Subcutaneous abdominal adipose tissue (tissue), 5 donors: ENCODE measurements around the gene HEG1.

ENCODE experiments used
- H3K27ac ChIP-seq: one replicate; pipeline ENCODE4 v1.7.0; 2013; ENCODE audit warnings: low read depth, mild to moderate bottlenecking, inconsistent platforms, low read length, moderate library complexity
- H3K27me3 ChIP-seq, 5 donors: one replicate each; pipeline ENCODE4 v1.7.0; 2013; ENCODE audit warnings: low read length in 5 of 5, inconsistent platforms in 1 of 5; ENCODE audit not compliant: control insufficient read depth in 5 of 5, insufficient read depth in 4 of 5
- H3K36me3 ChIP-seq, 5 donors: one replicate each; pipeline ENCODE4 v1.7.0; 2013; ENCODE audit warnings: low read length in 5 of 5; ENCODE audit not compliant: control insufficient read depth in 5 of 5, insufficient read depth in 5 of 5
- H3K4me1 ChIP-seq, 5 donors: one replicate each; pipeline ENCODE4 v1.7.0; 2013; ENCODE audit warnings: low read length in 5 of 5, mild to moderate bottlenecking in 3 of 5, moderate library complexity in 1 of 5; ENCODE audit not compliant: control insufficient read depth in 5 of 5, insufficient read depth in 5 of 5
- H3K4me3 ChIP-seq, 5 donors: one replicate each; pipeline ENCODE4 v1.7.0; 2013; ENCODE audit warnings: low read length in 5 of 5, low read depth in 1 of 5
- H3K9ac ChIP-seq, 5 donors: one replicate each; pipeline ENCODE4 v1.7.0; 2013; ENCODE audit warnings: low read length in 5 of 5, mild to moderate bottlenecking in 4 of 5, moderate library complexity in 3 of 5
- H3K9me3 ChIP-seq, 5 donors: one replicate each; pipeline ENCODE4 v1.7.0; 2013; ENCODE audit warnings: low read length in 5 of 5; ENCODE audit not compliant: control insufficient read depth in 5 of 5
- donor health status: healthy.
- donor health status: healthy.
- donor health status: healthy.
- donor health status: healthy.
- donor health status: healthy.

HEG1 gene

DNA sequence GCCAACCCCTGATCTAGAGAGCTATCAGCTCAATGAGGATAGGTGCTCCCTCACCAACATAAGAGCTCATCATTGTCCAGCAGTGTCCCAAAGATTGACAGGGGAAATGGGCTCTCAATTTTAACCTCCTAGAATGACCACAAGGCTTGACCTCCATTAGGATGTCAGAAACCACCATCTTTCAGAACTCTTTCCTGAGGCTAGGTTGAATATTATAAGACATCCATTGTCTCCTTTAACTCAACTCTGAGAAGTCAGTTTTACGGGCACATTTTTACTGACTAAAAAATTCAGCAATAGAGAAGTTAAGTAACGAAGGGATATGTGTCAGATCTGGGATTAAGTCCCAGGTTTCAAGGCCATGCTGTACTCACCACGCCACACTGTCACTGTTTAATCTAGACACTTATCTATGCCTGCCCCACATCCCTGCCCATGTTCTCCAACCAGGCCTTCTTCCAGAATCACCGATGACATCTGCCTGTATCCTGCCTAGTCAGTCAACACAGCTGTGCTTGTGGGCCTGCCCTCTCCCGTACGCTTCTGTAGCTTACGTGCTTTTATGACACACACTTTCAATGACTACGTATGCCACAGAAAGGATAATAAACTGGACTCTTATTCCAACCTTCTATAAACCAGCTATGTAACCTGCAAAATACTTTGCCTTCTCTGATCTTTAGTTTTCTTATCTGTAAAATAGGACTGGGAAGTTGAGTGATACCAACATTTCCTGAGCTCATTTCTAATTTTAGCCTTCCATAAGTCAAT is 104.1 kb downstream of the HEG1 start:
- Histone ChIP-seq H3K36me3 (no peaks in the 10 kb centered on the region), H3K27ac (no peak overlapping the region), H3K4me1 (no peaks in the 10 kb centered on the region)

DNA sequence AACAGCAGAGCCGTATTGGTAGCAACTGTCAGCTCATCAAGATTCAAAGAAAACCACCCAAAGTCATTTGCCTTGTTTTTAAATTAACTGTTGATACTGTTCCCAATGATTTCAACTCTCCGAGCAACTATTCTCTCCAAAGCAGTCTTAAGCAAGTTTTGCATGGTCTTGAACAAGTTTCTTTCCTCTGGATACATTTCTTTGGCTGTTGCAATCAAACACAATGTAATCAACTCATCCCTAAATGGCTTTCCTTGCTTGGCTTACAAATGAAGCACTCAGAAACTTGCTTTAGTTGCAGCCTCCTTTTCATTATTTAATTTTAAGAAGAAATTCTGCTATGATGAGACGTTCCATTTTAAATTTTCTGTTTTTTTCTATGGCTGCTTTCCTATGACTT is 105.8 kb downstream of the HEG1 start:
- Histone ChIP-seq H3K9me3 (no peaks in the 10 kb centered on the region), H3K36me3 (no peaks in the 10 kb centered on the region), H3K4me3 (no peak overlapping the region), H3K4me1 (no peaks in the 10 kb centered on the region), H3K27me3 (no peaks in the 10 kb centered on the region), H3K27ac (no peak overlapping the region), H3K9ac (no peak overlapping the region)

More for the DNA sequence above, 104.1 kb downstream of the HEG1 start:
- no peak overlapping the region for H3K4me3 ChIP-seq
- no peak overlapping the region for H3K9ac ChIP-seq
- H3K9me3 ChIP-seq: no peaks in the 10 kb centered on the region
- H3K27me3 ChIP-seq: no peaks in the 10 kb centered on the region

GRCh38 chr3:124942613-124943012 is 113.2 kb downstream of the HEG1 start:
- Histone ChIP-seq H3K9me3 (no peaks in the 10 kb centered on the region), H3K4me3 (no peak overlapping the region), H3K9ac (no peak overlapping the region), H3K27me3 (peaks cover 0 to 3% (median 0%) of the 10 kb centered on the region in 5 donors), H3K36me3 (no peaks in the 10 kb centered on the region), H3K27ac (no peak overlapping the region), H3K4me1 (no peaks in the 10 kb centered on the region)

GRCh38 chr3:124941771-124942170 is 114.0 kb downstream of the HEG1 start:
- no peaks in the 10 kb centered on the region for H3K4me1 ChIP-seq
- H3K36me3 ChIP-seq: no peaks in the 10 kb centered on the region
- H3K27me3 ChIP-seq: peaks cover 0 to 3% (median 0%) of the 10 kb centered on the region in 5 donors
- H3K27ac ChIP-seq: no peak overlapping the region
- H3K9me3 ChIP-seq: no peaks in the 10 kb centered on the region
- no peak overlapping the region for H3K9ac ChIP-seq
- no peak overlapping the region for H3K4me3 ChIP-seq

DNA sequence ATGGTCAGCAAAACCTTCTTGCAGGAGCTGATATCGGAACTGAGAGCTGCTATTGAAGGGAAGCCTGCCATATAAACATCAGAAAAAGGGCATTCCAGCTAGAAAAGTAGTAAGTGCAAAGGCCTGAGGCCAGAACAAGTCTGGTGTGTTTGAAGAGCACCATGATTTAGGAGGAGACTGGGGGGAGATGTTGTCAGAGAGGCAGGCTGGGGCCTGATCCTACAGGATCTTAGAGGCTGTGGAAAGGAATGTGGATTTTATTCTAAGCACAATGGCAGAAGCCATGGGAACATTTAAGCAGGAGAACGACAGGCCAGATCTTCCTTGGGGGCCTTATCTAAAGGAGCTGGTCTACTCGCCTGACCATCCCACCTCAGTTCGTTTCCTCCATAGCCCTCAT is 116.1 kb downstream of the HEG1 start:
- no peak overlapping the region for H3K4me3 ChIP-seq
- no peaks in the 10 kb centered on the region for H3K36me3 ChIP-seq
- H3K9ac ChIP-seq: no peak overlapping the region
- H3K4me1 ChIP-seq: no peaks in the 10 kb centered on the region
- peaks cover 0 to 3% (median 0%) of the 10 kb centered on the region in 5 donors for H3K27me3 ChIP-seq
- no peaks in the 10 kb centered on the region for H3K9me3 ChIP-seq
- no peak overlapping the region for H3K27ac ChIP-seq

DNA sequence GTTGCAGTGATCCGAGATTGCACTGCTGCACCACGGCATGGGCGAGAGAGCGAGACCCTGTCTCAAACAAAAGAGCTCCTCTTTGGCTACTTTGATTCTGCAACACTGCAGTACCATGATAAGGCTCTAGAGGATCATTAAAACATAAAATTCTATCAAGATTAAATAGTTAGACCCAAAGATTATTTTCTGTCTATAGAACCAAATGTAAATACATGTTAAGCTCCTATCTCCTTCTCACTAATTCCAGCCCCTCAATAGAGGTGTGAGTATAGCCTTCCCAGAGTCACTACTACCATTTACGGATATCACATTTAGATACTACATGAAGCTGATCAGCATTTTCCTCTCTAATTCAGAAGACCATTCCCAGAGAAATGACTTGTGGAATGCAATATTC is 116.9 kb downstream of the HEG1 start:
- no peaks in the 10 kb centered on the region for H3K9me3 ChIP-seq
- H3K4me1 ChIP-seq: no peaks in the 10 kb centered on the region
- no peak overlapping the region for H3K27ac ChIP-seq
- no peaks in the 10 kb centered on the region for H3K36me3 ChIP-seq
- no peak overlapping the region for H3K4me3 ChIP-seq
- no peak overlapping the region for H3K9ac ChIP-seq
- H3K27me3 ChIP-seq: peaks cover 0 to 3% (median 0%) of the 10 kb centered on the region in 5 donors

- H3K27me3 ChIP-seq: peaks cover 0 to 3% (median 0%) of the 10 kb centered on the region in 5 donors
- no peaks in the 10 kb centered on the region for H3K4me1 ChIP-seq
- H3K4me3 ChIP-seq: no peak overlapping the region
- H3K36me3 ChIP-seq: no peaks in the 10 kb centered on the region
- no peak overlapping the region for H3K27ac ChIP-seq
- no peak overlapping the region for H3K9ac ChIP-seq
- H3K9me3 ChIP-seq: no peaks in the 10 kb centered on the region
Measured at GRCh38 chr3:124937049-124937448, 118.7 kb downstream of the HEG1 start.

- H3K4me3 ChIP-seq: no peak overlapping the region
- no peak overlapping the region for H3K9ac ChIP-seq
- H3K36me3 ChIP-seq: no peaks in the 10 kb centered on the region
- H3K4me1 ChIP-seq: no peaks in the 10 kb centered on the region
- no peaks in the 10 kb centered on the region for H3K9me3 ChIP-seq
- H3K27me3 ChIP-seq: peaks cover 0 to 3% (median 0%) of the 10 kb centered on the region in 5 donors
- H3K27ac ChIP-seq: no peak overlapping the region
Measured at GRCh38 chr3:124935794-124936542, 119.8 kb downstream of the HEG1 start.

DNA sequence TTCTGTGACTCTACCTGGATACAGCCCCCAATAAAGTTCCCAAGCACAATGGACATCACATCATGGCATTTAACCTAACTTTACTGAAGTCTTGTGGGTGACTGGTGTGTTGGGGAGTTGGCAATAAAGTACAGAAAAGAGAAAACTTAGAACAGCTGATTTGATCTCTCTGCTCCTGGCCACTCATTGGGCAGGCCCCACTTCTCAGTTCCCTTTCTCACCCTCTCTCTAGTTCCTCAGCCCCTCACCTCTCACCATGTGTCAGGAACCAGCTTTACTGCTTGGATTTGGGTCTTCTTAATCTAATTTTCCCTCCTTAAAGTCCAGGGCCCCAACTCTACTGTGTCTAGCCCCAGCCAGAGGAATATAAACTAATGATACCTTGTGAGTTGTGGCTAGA is 120.5 kb downstream of the HEG1 start:
- no peak overlapping the region for H3K9ac ChIP-seq
- no peak overlapping the region for H3K4me3 ChIP-seq
- no peaks in the 10 kb centered on the region for H3K36me3 ChIP-seq
- no peak overlapping the region for H3K27ac ChIP-seq
- H3K27me3 ChIP-seq: peaks cover 0 to 3% (median 0%) of the 10 kb centered on the region in 5 donors
- no peaks in the 10 kb centered on the region for H3K9me3 ChIP-seq
- no peaks in the 10 kb centered on the region for H3K4me1 ChIP-seq

DNA sequence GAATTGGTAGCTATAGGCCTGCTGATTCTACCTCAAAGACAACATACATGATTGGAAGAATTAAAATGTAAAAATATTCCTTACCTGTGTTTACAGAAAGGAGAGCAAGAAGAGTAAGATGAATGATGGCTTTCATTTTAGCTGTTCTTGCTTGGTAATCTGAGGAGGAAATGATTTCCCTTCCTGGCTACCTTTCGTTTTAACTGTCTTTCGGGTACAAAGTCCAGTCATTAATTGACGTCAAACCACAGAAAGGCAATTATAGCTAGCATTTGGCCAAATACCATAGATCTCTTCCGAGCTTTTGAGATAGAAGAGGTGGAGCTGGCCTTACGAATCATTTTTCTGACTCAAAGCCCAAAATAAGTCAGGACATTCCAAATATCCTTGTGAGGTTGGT is 121.2 kb downstream of the HEG1 start, which contains the start of gene MUC13:
Gene MUC13 (minus strand): TSS at position 175 of the 400 bp plus-strand sequence. CDS start 39 bp downstream, at position 136.
- no peak within 1 kb of the TSS for H3K4me3 ChIP-seq
- H3K27ac ChIP-seq: no peak within 1 kb of the TSS
- no peaks in the 10 kb centered on the region for H3K36me3 ChIP-seq
- H3K27me3 ChIP-seq: peaks cover 0 to 3% (median 0%) of the 10 kb centered on the region in 5 donors
- no peaks in the 10 kb centered on the region for H3K4me1 ChIP-seq
- no peaks in the 10 kb centered on the region for H3K9me3 ChIP-seq
- H3K9ac ChIP-seq: no peak within 1 kb of the TSS
